Activated naive CD4-positive, alpha-beta T cell treated with Interleukin-2 at 50 U/mL for 16 hours (primary cell): Measurements from ENCODE around the gene SPAAR.
A peak's percentile ranks its signal among the peaks of the same experiment; 100 is the strongest.
"Not testable (repeated sequence)": the region's sequence is repeated elsewhere in the genome, so short reads cannot be mapped to it uniquely, and the experiment has no call there.

Experiments used
- DNase-seq: peaks from one replicate; pipeline ENCODE4 v3.0.0-alpha.2; 2020

SPAAR gene, protein sequence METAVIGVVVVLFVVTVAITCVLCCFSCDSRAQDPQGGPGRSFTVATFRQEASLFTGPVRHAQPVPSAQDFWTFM

DNA sequence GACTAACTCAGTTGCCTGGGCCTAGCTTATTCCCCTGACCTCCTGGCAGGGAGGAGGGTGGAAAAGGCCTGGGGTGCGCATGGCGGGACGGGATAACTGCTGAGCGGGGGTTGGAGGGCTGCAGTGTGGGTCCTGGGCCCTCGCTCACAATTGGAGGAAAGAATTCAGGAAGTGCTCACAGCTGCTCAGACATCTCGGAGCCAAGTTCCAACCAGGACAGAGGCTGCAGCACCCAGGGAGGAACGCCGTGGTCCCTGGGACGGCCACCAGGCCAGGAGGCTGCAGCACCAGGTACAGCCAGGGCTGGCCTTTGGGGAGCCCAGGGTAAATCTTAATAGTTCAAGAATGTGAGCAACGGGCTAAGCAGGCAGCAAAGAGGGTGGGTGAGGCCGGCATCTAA is at the start of gene SPAAR:
Gene SPAAR, plus strand, starts transcription at position 217 of the 400 bp plus-strand sequence. CDS start 974 bp downstream, outside the sequence.
- no peak for DNase-seq

DNA sequence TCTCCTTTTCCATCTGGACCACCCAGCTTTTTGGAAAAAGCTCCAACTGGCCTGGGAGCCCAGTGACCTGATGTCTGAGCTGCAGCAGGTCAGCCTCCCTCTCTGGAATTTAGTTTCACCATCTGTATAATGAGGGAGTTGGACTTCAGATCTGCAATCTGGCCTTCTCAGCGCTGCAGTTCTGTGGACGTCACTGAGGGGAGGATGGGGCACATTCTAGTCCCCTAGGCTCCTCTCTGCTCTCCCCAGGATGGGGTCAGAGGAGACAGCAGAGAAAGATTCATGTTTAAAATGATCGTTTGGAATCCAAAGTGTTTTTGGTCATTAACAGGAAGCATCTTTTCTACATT is 49.3 kb upstream of the SPAAR start:
- DNase-seq, result no peak

DNA sequence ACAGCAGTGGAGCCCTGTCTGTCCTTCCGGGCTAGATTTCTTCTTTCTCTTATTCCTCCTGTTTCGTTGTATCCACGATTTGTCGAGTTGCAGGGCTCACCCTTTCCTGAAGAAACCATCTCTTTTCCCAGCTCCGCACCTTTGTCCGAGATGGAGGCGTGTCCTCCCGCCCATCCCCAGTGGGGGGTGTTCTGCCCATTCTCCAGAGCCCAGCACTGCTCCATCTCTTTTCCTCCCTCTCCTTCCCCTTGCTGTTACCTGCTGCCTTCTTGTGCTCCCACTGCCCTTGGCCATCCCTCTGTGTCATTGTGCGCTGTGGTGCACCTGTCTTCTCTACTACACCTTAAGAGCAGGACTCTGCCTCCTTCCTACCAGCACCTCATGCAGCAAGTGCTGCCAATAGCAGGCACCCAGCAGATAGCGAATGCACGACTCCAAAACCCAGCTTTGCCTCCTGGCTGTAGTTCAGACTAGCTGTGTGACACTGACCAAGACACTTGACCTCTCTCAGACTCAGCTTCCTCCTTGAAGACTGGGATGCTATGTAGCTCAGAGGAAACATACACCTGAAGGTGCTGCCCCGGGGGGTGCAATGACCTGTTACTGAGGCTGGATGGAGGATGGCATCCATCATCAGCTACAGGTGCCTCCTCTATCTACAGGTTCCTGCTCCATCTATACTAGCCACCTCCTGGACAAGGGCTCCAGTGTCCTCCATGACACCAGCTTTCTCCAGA is 48.0 kb upstream of the SPAAR start:
- no peak for DNase-seq

DNA sequence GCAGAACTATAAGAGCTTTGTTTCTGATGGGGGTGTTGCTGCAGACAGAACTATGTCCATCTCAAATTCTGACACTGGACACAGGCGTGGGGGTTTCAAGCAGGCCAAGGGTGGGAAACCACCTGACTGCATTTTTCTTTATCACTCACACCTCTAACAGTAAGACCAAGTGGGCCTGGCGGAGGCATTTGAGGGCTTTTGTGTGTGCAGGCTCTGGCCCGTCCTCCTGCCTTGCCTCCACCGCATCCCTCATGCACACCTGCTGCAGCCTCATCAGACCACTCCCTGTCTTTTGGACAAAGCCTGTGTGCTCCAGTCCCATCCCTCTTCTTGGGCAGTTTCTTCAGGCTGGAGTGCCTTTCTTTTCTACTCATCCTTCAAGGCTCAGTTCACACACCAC is 47.0 kb upstream of the SPAAR start:
- no peak for DNase-seq

DNA sequence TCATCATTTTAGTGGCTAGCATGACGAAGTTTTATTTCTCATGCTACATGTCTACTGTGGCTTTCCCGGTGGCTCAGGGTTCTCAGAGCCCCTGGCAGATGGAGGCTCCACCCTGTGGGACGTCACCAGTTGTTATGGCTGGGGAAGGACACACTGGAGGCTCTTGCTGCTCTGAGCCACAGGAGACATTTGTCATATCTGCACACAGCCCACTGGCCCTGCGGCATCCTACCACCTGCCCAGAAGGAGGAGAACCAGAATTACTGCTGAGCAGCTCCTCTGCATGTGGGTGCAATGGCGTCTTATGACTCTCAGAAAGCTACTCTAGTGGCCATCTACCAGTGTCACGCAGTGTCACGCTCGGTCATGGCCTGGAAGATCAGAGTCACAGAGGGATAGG is 45.7 kb upstream of the SPAAR start:
- no peak for DNase-seq

DNA sequence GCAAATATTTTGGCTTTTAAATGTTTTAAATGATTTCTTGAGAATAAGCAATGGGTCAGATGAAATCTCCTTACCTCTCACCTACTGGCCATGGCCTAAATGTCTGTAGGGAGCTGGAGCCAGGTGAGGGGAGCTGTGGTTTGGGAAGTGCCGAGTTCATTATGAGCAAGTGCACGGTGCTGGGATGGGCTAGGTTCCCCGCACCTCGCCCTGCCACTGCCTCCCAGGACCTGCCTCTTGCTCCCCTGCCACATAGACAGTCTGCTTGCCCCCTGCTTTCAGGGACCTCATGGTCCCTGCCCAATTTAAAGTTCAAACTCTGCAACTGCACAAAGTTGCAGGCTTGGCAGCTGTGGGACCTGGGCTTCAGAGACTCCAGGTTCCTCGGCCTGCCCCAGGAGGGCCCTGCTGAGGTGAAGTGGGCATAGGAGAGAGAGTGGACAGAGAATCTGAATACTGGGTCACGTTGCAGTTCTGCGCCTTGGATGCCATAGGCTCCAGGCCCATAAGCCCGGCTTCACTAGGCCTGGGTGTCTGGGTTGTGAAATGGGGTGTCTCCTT is 44.5 kb upstream of the SPAAR start:
- no peak for DNase-seq

DNA sequence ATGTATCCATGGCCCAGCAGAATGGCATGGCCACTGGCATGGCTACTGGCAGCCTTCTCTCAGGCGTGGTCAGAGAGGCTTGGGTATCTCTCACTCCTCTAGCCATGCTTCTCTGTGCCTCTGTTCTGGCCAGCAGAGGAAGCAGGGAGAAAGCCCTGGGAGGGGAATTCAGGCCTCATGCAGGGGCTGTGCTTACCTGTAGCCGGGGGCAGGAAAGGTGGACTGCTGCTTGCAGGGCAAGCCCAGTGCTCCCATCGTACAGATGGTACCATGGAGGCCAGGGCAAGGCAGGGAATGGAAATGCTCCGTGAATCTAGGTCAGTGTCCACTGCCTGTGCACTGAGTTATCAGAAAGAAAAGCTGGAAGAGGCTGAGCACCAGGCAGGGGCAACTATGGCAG is 41.8 kb upstream of the SPAAR start:
- no peak for DNase-seq

DNA sequence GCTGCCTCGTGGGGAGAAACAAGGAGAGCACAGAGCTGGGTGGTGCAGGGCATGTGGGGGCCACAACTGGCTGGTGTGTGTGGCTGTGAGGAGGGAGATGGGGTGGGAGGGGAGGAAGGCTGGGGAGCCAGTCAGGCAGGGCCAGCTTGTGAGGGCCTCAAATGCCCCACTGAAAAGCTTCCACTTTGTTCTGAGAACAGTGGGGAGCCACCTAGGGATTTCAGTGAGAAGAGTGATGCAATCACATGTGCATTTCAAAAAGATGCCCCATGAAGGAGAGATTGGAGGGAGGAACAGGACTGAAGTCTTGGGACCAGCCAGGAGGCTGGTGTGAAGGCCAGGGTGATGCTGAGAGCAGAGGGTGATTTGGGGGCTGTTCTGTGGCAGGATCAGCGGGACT is 40.4 kb upstream of the SPAAR start:
- no peak for DNase-seq

DNA sequence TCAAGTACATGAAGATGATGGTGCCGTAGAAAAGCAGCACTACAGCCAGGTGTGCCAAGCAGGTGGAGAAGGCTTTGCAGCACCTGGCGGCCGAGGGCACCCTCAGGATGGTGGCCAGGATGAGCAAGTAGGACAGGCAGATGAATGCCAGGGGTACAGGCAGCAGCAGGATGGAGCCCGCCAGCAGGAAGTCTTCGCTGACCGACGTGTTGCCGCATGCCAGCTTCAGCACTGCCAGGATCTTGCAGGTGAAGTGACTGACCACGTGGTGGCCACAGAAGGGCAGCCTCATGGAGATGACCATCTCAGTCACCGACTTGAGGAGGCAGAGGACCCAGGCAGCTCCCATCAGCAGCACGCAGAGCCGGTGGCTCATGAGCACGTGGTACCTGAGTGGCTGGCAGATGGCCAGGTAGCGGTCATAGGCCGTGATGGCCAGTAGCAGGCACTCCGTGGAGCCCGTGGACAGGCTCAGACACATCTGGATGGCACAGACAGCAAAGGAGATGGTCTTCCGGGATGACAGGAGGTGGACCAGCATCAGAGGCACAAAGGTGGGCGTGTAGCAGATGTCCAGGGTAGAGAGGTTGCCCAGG is 39.6 kb upstream of the SPAAR start:
- no peak for DNase-seq

DNA sequence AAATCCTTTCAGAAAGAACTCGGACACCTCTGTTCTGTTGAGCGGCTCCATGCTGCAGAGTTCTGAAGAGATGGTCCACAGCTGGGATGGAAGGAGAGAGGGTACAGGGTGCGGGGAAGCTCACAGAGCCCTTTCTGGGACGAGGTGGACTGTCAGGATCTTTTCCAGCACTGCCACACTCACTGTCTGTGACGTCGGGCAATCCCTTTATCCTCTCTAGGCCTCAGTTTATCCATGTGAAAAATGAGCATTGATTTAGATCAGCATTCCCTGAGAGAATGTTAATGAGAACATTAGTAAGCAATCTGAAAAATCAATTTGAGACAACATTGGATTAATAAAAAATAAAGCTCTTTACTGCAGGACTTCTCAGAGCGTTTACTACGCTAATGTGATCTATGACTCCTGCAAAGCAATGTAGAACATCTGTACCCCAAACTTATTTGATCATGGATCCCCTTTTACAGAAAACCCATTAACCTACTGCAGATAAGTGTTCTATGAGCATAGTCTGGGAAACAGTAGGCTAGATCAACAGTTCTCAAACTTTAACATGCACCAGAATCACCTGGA is 38.9 kb upstream of the SPAAR start, which contains the start of gene OR13J1:
Gene OR13J1, minus strand, starts transcription at position 51 of the 573 bp plus-strand sequence. Its CDS starts 0 bp downstream, at position 51.
- DNase-seq, result no peak

DNA sequence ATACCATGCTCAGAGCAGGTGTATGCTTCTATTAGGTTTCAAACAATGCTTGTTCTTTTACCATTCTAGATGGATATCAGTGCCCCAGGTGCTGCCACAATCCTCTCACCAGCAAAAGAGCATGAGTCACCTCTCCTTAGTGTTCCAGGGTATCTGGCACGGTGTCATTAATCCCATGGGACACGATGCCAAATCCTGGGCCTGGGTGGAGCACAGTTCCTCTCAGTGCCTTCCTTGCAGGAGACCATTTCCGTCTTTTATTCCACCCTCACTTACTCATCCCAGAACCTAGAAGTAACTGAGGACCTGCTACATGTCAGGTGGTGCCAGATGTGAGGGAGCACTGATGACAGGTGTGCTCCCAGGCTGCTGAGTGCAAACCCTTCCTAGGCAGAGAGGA is 37.7 kb upstream of the SPAAR start:
- DNase-seq, result no peak

DNA sequence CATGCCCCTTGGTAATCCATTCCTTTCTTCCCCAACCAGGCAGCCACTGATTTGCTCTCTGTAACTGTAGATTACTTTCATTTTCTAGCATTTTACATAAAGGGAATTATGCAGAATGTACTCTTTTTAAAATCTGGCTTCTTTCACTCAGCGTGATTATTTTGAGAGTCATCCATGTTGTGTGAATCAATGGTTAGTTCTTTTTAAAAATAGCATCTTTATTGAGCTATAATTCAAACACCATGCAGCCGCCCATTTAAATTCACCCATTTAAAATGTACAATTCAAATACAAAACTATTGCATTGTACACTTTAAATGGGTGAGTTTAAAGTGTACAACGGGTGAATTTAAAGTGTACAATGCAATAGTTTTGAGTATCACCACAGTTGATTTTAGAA is 36.8 kb upstream of the SPAAR start:
- no peak for DNase-seq

DNA sequence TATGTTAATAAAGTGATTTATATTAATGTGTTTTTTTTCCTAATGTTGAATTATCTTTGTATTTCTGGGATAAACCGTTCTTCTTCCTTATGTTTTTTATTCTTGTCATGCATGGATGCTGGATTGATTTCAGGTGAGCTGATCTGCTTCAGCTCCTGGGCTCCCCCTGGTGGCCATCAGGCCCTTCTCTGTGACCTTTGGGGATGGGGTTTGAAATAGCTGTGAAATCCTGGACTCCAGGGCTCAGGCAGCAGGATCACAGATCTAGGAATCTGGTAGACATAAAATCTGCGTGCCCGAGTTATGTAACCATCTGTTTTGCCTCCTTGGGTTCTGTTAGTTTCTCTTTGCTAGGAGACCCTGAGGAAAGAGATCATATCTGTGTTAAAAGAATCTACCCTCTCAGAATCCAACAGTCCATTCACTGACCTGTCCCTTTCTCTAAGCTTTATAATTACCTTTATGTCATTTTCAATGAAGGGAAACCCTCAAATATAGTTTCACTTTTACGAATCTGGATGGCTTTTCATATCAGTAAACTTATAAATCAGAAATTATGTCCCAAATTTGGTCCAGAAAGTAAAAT is 26.9 kb upstream of the SPAAR start:
- peak; percentile 80 for DNase-seq

DNA sequence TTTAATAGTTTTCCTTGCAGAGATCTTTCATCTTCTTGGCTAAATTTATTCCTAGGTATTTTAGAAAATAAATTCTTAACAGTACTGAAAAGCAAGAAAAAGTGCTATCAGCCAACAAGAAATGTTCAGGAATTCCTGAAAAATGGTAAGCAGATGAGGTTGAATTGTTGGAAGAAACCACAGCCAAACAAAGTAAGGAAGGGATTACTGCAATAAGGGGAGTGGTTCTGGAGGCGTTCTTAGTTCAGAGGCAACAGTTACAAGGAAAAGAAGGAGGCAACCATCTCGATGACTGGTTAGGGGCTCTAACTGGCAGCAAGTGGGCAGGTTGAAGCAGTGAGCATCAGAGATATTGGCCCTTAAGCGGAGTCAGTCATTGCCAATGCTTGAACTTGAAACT is 26.3 kb upstream of the SPAAR start:
- no peak for DNase-seq

DNA sequence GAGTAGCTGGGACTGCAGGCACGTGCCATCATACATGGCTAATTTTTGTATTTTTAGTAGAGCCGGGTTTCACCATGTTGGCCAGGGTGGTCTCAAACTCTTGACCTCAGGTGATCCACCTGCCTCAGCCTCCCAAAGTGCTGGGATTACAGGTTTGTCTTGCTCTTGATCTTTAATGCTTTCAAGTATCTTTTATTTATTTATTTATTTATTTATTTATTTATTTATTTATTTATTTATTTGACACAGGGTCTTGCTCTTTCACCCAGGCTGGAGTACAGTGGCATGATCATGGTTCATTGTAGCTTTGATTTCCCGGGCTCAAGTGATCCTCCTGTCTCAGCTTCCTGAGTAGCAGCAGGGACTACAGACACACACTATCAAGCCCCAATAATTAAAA is 24.4 kb upstream of the SPAAR start:
- not testable (repeated sequence) for DNase-seq

DNA sequence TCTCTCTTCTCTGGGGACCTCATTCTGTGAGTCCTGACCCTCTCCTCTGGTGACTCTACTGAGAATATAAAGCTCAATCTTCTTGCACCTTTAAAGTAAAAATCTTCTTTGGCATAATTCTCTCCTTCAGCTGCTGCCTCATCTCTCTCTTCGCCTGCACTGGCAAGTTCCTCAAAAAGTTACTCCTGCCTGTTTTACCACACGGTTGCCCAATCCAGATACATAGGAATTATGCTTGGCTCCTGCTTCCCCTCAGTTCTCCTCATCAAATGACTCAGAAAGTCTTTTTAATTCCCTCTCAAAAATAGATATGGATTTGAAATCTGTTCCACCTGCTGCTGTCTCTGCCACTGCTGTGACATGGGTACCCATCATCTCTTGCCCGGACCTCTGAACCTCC is 17.6 kb upstream of the SPAAR start:
- no peak for DNase-seq

DNA sequence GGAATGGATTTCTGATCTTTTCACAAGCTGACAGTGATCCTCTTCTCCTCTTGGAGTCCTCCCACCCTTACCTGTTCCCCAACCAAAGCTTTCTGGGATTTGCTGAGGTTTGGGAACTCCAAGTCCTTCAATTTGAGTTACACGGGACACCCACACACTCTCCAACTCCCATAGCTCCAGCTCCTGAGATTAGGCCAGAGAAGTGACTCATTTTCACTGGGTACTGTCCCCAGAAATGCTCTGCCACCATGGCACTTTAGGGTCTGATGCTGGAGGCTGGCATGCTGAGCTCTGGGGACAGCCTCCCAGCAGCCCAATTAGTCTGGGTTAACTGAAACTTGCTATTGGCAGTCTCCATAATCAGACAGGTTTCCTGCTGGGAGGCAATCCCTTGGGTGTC is 17.2 kb upstream of the SPAAR start:
- no peak for DNase-seq

DNA sequence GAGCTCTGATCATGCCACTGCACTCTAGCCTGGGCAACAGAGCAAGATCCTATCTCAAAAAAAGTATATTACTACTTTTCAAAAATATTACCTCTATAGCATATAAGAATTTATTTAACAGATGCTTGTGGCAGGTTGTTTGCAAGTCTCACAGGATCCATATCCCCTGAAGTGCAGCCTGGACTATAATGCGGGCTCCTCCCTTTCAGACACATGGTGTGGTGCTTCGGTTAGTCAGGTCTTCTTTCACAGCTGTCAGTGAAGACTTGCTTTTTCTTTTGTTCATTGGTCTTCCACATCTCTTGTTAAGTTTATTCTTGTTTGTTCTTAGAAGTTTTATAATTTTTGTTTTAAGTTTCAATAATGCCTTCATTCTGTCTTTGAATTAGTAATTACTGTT is 12.7 kb upstream of the SPAAR start:
- DNase-seq, result no peak

DNA sequence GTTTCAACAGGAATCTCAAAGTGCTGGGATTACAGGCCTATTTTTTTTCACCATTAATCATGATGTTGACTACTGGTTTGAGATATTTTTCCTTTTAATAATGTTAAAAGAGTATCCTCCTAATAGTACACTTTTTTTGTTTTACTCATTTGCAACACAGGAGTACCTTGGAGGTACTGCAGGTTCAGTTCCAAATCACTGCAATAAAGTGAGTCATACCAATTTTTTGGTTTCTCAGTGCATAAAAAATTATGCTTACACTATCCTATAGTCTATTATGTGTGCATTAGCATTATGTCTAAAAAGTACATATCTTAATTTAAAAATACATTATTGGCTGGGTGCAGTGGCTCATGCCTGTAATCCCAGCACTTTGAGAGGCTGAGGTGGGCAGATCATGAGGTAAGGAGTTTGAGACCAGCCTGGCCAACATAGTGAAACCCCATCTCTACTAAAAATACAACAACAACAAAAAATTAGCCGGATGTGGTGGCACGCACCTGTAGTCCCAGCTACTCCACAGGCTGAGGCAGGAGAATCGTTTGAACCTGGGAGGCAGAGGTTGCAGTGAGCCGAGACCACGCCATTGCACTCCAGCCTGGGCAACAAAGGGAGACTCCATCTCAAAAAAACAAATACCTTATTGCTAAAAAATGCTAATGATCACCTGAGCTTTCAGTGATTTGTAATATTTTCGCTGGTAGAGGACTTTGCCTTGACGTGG is 11.8 kb upstream of the SPAAR start:
- DNase-seq, result not testable (repeated sequence)

DNA sequence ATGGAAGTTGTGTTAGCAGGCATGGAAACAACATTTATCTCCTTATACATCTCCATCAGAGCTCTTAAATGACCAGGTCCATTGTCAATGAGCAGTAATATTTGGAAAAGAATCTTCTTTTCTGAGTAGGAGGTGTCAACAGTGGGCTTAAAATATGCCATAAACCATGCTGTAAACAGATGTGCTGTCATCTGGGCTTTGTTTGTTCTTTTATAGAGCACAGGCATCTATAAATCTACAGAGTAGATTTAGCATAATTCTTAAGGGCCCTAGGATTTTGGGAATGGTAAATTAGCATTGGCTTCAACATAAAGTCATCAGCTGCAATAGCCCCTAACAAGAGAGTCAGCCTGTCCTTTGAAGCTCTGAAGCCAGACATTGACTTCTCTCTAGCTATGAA is 11.0 kb upstream of the SPAAR start:
- no peak for DNase-seq

DNA sequence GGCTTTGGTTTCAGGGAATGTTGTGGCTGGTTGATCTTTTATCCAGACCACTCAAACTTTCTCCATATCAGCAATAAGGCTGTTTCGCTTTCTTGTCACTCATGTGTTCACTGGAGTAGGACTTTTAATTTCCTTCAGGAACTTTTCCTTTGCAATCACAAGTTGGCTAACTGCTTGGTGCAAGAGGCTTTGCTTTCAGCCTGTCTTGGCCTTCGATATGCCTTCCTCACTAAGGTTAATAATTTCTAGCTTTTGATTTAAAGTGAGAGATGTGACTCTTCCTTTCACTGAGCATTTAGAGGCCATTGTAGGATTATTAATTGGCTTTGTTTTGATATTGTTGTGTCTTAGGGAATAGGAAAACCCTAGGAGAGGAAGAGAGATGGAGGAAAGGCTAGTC is 10.3 kb upstream of the SPAAR start:
- DNase-seq, result no peak

DNA sequence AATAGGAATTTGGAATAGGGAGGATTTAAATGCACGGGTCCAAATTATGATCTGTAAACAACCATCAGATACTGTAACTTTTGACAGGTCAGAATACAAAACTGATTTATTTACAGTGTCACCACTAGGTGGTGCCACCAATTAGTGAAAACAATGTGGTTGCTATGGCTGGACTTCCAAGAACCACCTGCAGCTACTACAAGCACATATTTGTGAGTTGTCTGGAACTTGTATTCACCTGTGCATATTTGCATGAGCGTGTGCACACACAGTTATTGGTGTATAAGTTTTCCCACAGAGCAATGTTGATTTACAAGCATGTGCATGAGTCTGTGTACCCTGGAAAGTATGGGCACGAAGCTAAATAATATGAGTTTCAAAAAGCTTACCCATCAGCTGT is 6.2 kb upstream of the SPAAR start:
- peak; percentile 19 for DNase-seq

DNA sequence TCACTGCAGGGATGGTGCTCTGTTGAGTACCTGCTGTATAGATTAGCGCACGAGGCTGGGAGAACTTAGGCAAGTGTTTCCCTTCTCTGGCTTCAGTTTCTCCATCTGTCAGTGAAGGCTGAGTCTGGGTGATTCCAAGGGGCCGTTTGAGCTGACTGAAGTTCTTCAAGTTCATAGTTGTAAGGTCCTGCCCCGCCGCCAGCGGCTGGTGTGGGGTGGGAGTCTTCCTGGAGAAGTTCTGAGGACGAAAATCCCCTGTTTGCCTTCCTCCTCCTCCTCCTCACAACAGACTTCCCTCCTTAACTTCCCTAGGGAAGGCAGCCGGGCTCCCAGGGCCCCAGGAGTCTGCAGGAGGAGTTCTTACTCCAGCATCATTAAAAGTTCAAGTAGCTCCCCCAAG is 5.0 kb upstream of the SPAAR start:
- no peak for DNase-seq
